H1 (cell line): ENCODE results near the gene GSKIP. TPM values are rescaled to one million over a fixed set of nuclear protein-coding genes. Genes with fewer than 3 reads are reported as not detected.

ENCODE experiments used
- KDM5A ChIP-seq: fragments of 200-600 bp; IDR thresholded peaks from 2 replicates; pipeline ENCODE4 v1.7.1; 2012; ENCODE audit warnings: mild to moderate bottlenecking, low read length, inconsistent platforms, mixed read lengths
- polyA plus RNA-seq, 7 experiments: library from polyadenylated mRNA; depleted of rRNA in 3 of 7; stranded (reverse) in 5 of 7; unstranded in 2 of 7; fragments of >200 nt in 5 of 7; fragments of 200-250 nt in 2 of 7; gene quantifications; 1 replicate in 5 of 7; 2 replicates in 1 of 7; 4 replicates in 1 of 7; pipeline versions ENCODE4 v1.2.1 to v1.2.3, GENCODE V29; 2011 to 2013; ENCODE audit warnings: missing spikeins in 2 of 7, mixed read lengths in 2 of 7
- total RNA-seq: library from RNA; stranded (reverse); fragmentation: NEBNext Ultra II Directional; extraction: Animal tissue kit (Norgen Biotek cat#: 25700); gene quantifications from 2 replicates; pipeline ENCODE4 v1.2.1, GENCODE V29; 2021

GSKIP gene
- total and polyA plus RNA-seq, 2 of the 8 experiments (the other 6 are each of a cell fraction or from before 2014, with no cell fraction given), result 20.3 to 37.1 TPM

GRCh38 chr14:96385385-96385784 is 22.1 kb downstream of the GSKIP start (continued):
- no peak for TF ChIP-seq KDM5A
